ENCODE results near the gene ERC1. TPM values are rescaled to one million over a fixed set of nuclear protein-coding genes. Genes with fewer than 3 reads are reported as not detected.

ERC1 gene
- total RNA-seq, 4 donors from 2014 or later = 28.9 to 106 (median 43.6) TPM

DNA sequence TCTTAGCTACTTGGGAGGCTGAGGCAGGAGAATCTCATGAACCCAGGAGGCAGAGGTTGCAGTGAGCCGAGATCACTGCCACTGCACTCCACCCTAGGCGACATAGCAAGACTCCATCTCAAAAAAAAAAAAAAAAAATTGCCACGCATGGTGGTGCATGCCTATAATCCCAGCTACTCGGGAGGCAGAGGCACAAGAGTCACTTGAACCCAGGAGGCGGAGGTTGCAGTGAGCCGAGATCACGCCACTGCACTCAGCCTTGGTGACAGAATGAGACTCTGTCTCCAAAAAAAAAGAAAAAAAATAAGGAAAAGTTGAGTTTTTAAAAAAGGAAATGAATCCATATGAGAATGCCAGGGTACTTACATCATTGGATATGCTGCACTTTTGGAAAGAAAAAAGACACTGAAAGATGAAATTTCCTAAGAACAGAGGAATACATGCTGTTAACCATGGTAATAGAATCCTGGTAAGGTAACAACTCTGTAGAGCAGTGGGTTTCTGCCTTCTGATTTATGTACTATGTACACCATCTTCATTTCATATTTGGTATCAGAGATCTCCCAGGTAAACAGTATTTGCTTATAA, 222.7 kb downstream of the ERC1 start:
- DNase-seq = no peak
- H3K9me3 ChIP-seq = no peaks in the 10 kb centered on the region
- peaks cover 0 to 6% of the 10 kb centered on the region in 2 donors for H3K4me1 ChIP-seq
- intact Hi-C loops (cut with DNase I; ENCODE audit: low total_unique reads) = no loop called here
- H3K4me3 ChIP-seq = no peak overlapping the region
- H3K27me3 ChIP-seq = no peaks in the 10 kb centered on the region
- no peaks in the 10 kb centered on the region for H3K36me3 ChIP-seq
- H3K27ac ChIP-seq = no peak overlapping the region
- no peak for TF ChIP-seq POLR2A (IDR thresholded peaks at IDR 0.05)
- TF ChIP-seq, protein P1, sequence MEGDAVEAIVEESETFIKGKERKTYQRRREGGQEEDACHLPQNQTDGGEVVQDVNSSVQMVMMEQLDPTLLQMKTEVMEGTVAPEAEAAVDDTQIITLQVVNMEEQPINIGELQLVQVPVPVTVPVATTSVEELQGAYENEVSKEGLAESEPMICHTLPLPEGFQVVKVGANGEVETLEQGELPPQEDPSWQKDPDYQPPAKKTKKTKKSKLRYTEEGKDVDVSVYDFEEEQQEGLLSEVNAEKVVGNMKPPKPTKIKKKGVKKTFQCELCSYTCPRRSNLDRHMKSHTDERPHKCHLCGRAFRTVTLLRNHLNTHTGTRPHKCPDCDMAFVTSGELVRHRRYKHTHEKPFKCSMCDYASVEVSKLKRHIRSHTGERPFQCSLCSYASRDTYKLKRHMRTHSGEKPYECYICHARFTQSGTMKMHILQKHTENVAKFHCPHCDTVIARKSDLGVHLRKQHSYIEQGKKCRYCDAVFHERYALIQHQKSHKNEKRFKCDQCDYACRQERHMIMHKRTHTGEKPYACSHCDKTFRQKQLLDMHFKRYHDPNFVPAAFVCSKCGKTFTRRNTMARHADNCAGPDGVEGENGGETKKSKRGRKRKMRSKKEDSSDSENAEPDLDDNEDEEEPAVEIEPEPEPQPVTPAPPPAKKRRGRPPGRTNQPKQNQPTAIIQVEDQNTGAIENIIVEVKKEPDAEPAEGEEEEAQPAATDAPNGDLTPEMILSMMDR (IDR thresholded peaks at IDR 0.05) = no peak

- TF ChIP-seq, protein P1 (IDR thresholded peaks at IDR 0.05) = no peak
- TF ChIP-seq POLR2A (IDR thresholded peaks at IDR 0.05) = no peak
- Histone ChIP-seq H3K27me3 (no peaks in the 10 kb centered on the region), H3K4me1 (peaks cover 3 to 20% of the 10 kb centered on the region in 2 donors), H3K36me3 (no peaks in the 10 kb centered on the region), H3K9me3 (no peaks in the 10 kb centered on the region), H3K4me3 (no peak overlapping the region), H3K27ac (peak overlapping the region; percentile 53 to 79)
- no peak for DNase-seq
- intact Hi-C loops (cut with DNase I; ENCODE audit: low total_unique reads) = no loop called here
Observed at GRCh38 chr12:1216560-1216959, 225.5 kb downstream of the ERC1 start.

DNA sequence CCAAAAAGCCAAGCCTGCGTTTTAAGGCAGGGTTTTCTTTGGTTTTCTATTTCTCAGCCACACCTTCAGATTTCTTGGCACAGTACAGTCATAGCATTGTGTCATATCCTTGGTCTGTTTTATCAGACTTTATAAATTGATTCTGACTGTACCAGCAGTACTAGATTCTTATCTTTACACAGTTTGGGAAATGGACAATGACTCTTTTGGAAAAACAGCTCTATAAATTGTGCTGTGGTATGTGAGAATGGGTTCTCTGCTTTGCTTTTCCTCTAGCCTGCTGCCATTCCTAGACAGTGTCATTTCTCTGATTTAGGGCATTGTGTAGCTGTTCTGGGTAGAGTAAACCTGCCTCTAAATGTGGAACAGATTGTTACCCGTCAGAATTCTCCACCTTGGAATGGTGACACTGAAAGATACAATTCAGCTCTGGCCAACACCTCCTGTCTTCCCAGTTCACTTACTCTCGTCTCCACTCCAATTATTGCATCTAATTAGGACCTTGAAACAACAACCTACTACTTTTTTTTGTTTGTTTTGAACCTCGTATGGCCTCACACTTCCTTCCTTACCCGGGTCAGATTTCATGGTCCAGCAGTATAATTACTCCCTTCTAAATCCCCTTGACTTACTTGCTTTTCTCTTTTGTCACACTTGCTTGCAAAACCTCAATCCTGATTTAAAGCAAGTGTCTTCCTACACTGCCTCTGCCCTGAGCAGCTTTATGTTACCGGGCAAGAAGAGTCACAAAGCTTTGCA, 226.3 kb downstream of the ERC1 start:
- no peaks in the 10 kb centered on the region for H3K36me3 ChIP-seq
- intact Hi-C loops (cut with DNase I; ENCODE audit: low total_unique reads) = no loop called here
- no peak for DNase-seq
- no peaks in the 10 kb centered on the region for H3K27me3 ChIP-seq
- H3K9me3 ChIP-seq = no peaks in the 10 kb centered on the region
- H3K27ac ChIP-seq = peak overlapping the region; percentile 53 to 79
- peaks cover 3 to 20% of the 10 kb centered on the region in 2 donors for H3K4me1 ChIP-seq
- H3K4me3 ChIP-seq = no peak overlapping the region
- TF ChIP-seq, protein P1 (IDR thresholded peaks at IDR 0.05) = no peak
- TF ChIP-seq POLR2A (IDR thresholded peaks at IDR 0.05) = no peak

- Histone ChIP-seq H3K36me3 (no peaks in the 10 kb centered on the region), H3K9me3 (no peaks in the 10 kb centered on the region), H3K4me3 (no peak overlapping the region), H3K27me3 (no peaks in the 10 kb centered on the region), H3K4me1 (peaks cover 3 to 20% of the 10 kb centered on the region in 2 donors), H3K27ac (peak overlapping the region; percentile 53 to 79)
- intact Hi-C loops (cut with DNase I; ENCODE audit: low total_unique reads) = no loop called here
- no peak for TF ChIP-seq POLR2A (IDR thresholded peaks at IDR 0.05)
- TF ChIP-seq, protein P1 (IDR thresholded peaks at IDR 0.05) = no peak
- no peak for DNase-seq
Observed at GRCh38 chr12:1218369-1218768, 227.3 kb downstream of the ERC1 start.

Measured in uterus (tissue), 4 donors.